Cardiac muscle cell (in vitro differentiated cells and primary cell): Measurements from ENCODE around the gene C6. TPM values are rescaled to one million over a fixed set of nuclear protein-coding genes. Genes with fewer than 3 reads are reported as not detected.

Experiments used
- DNase-seq, 2 donors: peaks; one replicate each; pipeline versions ENCODE4 v3.0.0 to v3.0.0-alpha.2; 2010 to 2017; ENCODE audit warnings: low read depth in 1 of 2, low spot score in 1 of 2
- H3K27ac ChIP-seq: fragments of 200-600 bp; sonication (generic); 2 replicates; pipeline ENCODE4 v1.5.1; 2016
- H3K27me3 ChIP-seq: fragments of 200-600 bp; sonication (generic); 2 replicates; pipeline ENCODE4 v1.6.0; 2016; ENCODE audit warnings: control low read depth
- H3K36me3 ChIP-seq: fragments of 200-600 bp; sonication (generic); 2 replicates; pipeline ENCODE4 v1.5.1; 2016; ENCODE audit warnings: control low read depth
- H3K4me1 ChIP-seq: fragments of 200-600 bp; sonication (generic); 2 replicates; pipeline ENCODE4 v1.8.1; 2017; ENCODE audit warnings: low read depth, mild to moderate bottlenecking, mixed run types
- H3K4me3 ChIP-seq: fragments of 200-600 bp; sonication (generic); 2 replicates; pipeline ENCODE4 v1.5.1; 2016; ENCODE audit warnings: mild to moderate bottlenecking
- H3K9me3 ChIP-seq: fragments of 200-600 bp; sonication (generic); 2 replicates; pipeline ENCODE4 v1.5.1; 2017; ENCODE audit warnings: low read depth, mild to moderate bottlenecking, control low read depth
- polyA plus RNA-seq: library from polyadenylated mRNA; unstranded; fragments of >200 nt; fragmentation: Nextera tagmentation; extraction: Ambion mirVana; gene quantifications from 2 replicates; pipeline ENCODE4 v1.2.1, GENCODE V29; 2016
- total RNA-seq: library from RNA; depleted of rRNA; stranded (reverse); fragments of >200 nt; gene quantifications from 2 replicates; pipeline ENCODE4 v1.2.3, GENCODE V29; 2016
- TF ChIP-seq, protein P1 (sequence below): IDR thresholded peaks from 2 replicates; pipeline ENCODE4 v1.5.1; 2012; ENCODE audit warnings: low read depth, mild to moderate bottlenecking, low read length

Gene C6
- total and polyA plus RNA-seq, 2 experiments from 2014 or later: 0.27 TPM

DNA sequence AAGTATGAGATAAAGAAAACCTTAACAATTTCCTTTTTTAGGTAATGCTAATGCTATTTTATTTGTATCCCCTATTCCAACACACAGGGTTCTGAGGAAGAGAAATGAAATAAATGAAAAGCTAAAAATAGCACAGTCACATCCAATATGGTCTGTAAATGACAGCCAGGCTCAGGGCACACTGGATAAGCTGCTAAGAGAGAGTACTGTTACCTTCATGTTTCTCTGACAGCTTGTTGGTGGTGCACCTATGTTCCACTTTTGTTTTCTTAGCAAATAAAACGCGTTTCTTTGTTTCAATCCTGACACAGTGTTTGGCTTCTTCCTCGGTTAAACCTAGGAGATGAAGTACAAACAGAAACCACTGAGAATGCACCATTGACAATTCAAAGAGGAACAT, 41.3 kb downstream of the C6 start:
- TF ChIP-seq, protein P1, sequence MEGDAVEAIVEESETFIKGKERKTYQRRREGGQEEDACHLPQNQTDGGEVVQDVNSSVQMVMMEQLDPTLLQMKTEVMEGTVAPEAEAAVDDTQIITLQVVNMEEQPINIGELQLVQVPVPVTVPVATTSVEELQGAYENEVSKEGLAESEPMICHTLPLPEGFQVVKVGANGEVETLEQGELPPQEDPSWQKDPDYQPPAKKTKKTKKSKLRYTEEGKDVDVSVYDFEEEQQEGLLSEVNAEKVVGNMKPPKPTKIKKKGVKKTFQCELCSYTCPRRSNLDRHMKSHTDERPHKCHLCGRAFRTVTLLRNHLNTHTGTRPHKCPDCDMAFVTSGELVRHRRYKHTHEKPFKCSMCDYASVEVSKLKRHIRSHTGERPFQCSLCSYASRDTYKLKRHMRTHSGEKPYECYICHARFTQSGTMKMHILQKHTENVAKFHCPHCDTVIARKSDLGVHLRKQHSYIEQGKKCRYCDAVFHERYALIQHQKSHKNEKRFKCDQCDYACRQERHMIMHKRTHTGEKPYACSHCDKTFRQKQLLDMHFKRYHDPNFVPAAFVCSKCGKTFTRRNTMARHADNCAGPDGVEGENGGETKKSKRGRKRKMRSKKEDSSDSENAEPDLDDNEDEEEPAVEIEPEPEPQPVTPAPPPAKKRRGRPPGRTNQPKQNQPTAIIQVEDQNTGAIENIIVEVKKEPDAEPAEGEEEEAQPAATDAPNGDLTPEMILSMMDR: no peak
- H3K27me3 ChIP-seq: no peaks in the 10 kb centered on the region
- no peaks in the 10 kb centered on the region for H3K9me3 ChIP-seq
- H3K4me1 ChIP-seq: no peaks in the 10 kb centered on the region
- H3K27ac ChIP-seq: no peak overlapping the region
- no peak for DNase-seq
- H3K36me3 ChIP-seq: no peaks in the 10 kb centered on the region
- H3K4me3 ChIP-seq: no peak overlapping the region

DNA sequence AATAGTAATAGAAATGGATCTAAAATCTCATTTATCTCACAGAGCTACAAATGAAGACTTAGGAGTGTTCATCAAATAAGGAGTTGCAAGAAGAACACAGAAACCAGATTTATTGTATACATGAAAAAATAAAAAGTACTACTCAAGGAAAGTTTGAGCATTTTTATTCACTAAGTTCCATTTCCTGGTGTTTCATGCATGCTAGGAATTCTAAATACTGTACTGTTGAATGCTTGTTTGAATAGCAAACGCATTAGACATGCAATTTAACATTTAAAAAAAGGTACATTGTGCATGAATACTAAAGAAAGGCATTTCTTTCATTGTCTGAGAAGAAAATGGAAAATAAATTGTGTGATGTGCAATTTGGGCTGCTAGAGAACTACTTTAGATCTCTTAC, 52.1 kb downstream of the C6 start:
- Histone ChIP-seq H3K9me3 (no peaks in the 10 kb centered on the region), H3K4me3 (no peak overlapping the region), H3K4me1 (no peaks in the 10 kb centered on the region), H3K27me3 (no peaks in the 10 kb centered on the region), H3K36me3 (no peaks in the 10 kb centered on the region), H3K27ac (no peak overlapping the region)
- DNase-seq: no peak
- TF ChIP-seq, protein P1: no peak

DNA sequence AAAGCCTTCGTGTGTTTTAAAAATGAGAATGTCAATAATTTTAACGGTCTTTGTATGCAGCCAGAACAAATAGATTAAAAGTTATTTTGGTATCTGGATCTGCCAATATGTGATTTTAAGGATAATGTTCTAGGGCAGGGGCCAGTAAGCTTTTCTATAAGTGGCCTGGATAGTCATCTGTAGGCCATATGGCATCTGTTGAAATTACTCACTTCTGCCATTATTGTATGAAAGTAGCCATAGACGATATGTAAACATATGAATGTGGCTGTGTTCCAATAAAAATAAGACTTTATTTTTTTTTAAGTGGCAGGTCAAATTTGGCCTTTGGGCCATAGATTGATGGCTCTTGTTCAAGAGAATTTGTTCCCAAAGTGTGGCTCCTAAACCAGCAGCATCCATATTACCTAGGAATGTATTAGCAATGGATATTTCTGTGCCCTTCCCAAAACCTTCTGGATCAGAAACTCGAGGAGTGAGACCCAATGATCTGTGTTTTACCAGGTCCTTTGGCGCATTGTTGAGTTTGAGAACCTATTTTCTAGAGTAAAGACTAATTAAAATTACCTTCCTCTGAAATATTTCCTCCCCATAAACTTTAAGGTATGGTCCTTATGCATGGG, 55.9 kb downstream of the C6 start:
- DNase-seq: no peak
- H3K4me3 ChIP-seq: no peak overlapping the region
- H3K9me3 ChIP-seq: no peaks in the 10 kb centered on the region
- no peaks in the 10 kb centered on the region for H3K36me3 ChIP-seq
- H3K4me1 ChIP-seq: no peaks in the 10 kb centered on the region
- TF ChIP-seq, protein P1: no peak
- H3K27me3 ChIP-seq: no peaks in the 10 kb centered on the region
- H3K27ac ChIP-seq: no peak overlapping the region

DNA sequence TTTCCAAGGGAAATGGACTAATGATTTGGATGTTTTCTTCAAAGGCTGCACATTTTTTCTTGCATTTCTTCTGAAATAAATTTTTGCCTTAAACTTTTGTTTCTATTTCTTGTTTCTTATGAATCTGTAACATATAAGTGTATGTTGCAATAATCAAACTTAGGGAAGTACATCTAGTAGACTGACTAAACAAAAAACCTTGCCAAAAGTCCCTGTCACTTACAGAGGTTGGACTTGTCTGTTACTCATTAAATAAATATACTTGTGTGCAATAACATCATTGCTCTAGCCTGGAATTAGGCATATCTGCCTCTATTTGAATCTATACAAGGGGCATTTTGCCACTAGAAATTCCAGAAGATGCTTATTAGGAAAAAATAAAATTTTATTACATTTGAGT, 56.6 kb downstream of the C6 start:
- peak in 1 of 2 donors; percentile 67 for DNase-seq
- Histone ChIP-seq H3K4me1 (no peaks in the 10 kb centered on the region), H3K36me3 (no peaks in the 10 kb centered on the region)

DNA sequence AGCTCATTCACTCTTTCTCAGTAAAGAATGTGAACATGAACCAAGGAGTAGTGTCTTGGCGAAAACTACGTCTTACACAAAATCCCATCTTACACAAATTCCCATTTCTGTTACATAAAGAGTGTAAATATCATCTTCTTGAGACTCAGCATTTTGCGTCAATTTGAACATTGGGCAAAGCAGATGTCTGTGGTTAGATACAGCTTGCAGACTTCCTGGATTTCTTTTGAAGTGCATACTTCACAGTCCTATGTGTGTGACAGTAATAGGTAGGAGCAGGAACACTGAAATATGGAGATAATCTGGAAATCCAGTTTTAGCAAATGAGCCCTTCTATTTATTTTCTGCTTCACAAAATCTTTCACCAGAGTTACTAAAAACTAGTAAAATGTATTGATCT, 58.8 kb downstream of the C6 start:
- no peaks in the 10 kb centered on the region for H3K4me1 ChIP-seq
- DNase-seq: peak in 1 of 2 donors; percentile 46
- H3K4me3 ChIP-seq: no peak overlapping the region
- H3K27me3 ChIP-seq: no peaks in the 10 kb centered on the region
- no peaks in the 10 kb centered on the region for H3K36me3 ChIP-seq
- H3K27ac ChIP-seq: no peak overlapping the region
- TF ChIP-seq, protein P1: no peak
- H3K9me3 ChIP-seq: no peaks in the 10 kb centered on the region

More for the DNA sequence above, 56.6 kb downstream of the C6 start:
- H3K4me3 ChIP-seq: no peak overlapping the region
- H3K27ac ChIP-seq: no peak overlapping the region
- H3K9me3 ChIP-seq: no peaks in the 10 kb centered on the region
- no peaks in the 10 kb centered on the region for H3K27me3 ChIP-seq
- TF ChIP-seq, protein P1: no peak
